ENCODE results near the gene FOXA1.

FOXA1 gene

GRCh38 chr14:37594971-37595808, at the start of gene FOXA1, which contains the start of gene TTC6:
FOXA1 (minus strand) TSS chr14:37595249; CDS start chr14:37594972, 277 bp downstream.
TTC6 (plus strand) TSS chr14:37595629; CDS start chr14:37622065, 26,436 bp downstream.
- no peak for DNase-seq (ENCODE audit: low read depth in 2 of 2)

- no peak for DNase-seq (ENCODE audit: low read depth in 2 of 2)
Observed at GRCh38 chr14:37643701-37644100, 48.7 kb upstream of the FOXA1 start.

GRCh38 chr14:37642125-37642524, 47.1 kb upstream of the FOXA1 start:
- no peak for DNase-seq (ENCODE audit: low read depth in 2 of 2)

GRCh38 chr14:37641117-37641516, 46.1 kb upstream of the FOXA1 start:
- no peak for DNase-seq (ENCODE audit: low read depth in 2 of 2)

- DNase-seq (ENCODE audit: low read depth in 2 of 2) = no peak
Observed at GRCh38 chr14:37638599-37638998, 43.5 kb upstream of the FOXA1 start.

- no peak for DNase-seq (ENCODE audit: low read depth in 2 of 2)
Observed at GRCh38 chr14:37637341-37637740, 42.3 kb upstream of the FOXA1 start.

GRCh38 chr14:37625597-37626595, 30.8 kb upstream of the FOXA1 start:
- DNase-seq (ENCODE audit: low read depth in 2 of 2) = no peak

GRCh38 chr14:37623971-37624370, 28.9 kb upstream of the FOXA1 start:
- no peak for DNase-seq (ENCODE audit: low read depth in 2 of 2)

- DNase-seq (ENCODE audit: low read depth in 2 of 2) = no peak
Observed at GRCh38 chr14:37623426-37623951, 28.4 kb upstream of the FOXA1 start.

GRCh38 chr14:37622231-37622923, 27.3 kb upstream of the FOXA1 start:
- DNase-seq (ENCODE audit: low read depth in 2 of 2) = no peak

GRCh38 chr14:37620856-37621255, 25.8 kb upstream of the FOXA1 start:
- no peak for DNase-seq (ENCODE audit: low read depth in 2 of 2)

GRCh38 chr14:37618498-37619028, 23.5 kb upstream of the FOXA1 start:
- no peak for DNase-seq (ENCODE audit: low read depth in 2 of 2)

- no peak for DNase-seq (ENCODE audit: low read depth in 2 of 2)
Observed at GRCh38 chr14:37617864-37618365, 22.9 kb upstream of the FOXA1 start.

GRCh38 chr14:37616853-37617252, 21.8 kb upstream of the FOXA1 start:
- DNase-seq (ENCODE audit: low read depth in 2 of 2) = no peak

- DNase-seq (ENCODE audit: low read depth in 2 of 2) = no peak
Observed at GRCh38 chr14:37615582-37616289, 20.7 kb upstream of the FOXA1 start.

GRCh38 chr14:37610945-37611523, 16.0 kb upstream of the FOXA1 start:
- DNase-seq (ENCODE audit: low read depth in 2 of 2) = no peak

- no peak for DNase-seq (ENCODE audit: low read depth in 2 of 2)
Observed at GRCh38 chr14:37608649-37609048, 13.6 kb upstream of the FOXA1 start.

GRCh38 chr14:37606678-37607077, 11.6 kb upstream of the FOXA1 start:
- DNase-seq (ENCODE audit: low read depth in 2 of 2) = no peak

GRCh38 chr14:37603688-37604251, 8.7 kb upstream of the FOXA1 start:
- DNase-seq (ENCODE audit: low read depth in 2 of 2) = no peak

All from stimulated activated CD4-positive, alpha-beta T cell treated with anti-CD3 and anti-CD28 coated beads, Interleukin-1b, Interleukin-23, amount 100 ng/mL, for 4 hours (primary cell).